Right ventricle myocardium superior (tissue), 1 donor: ENCODE measurements around the gene NT5C2. TPM values are rescaled to one million over a fixed set of nuclear protein-coding genes. Genes with fewer than 3 reads are reported as not detected.
"Not testable (repeated sequence)": the region's sequence is repeated elsewhere in the genome, so short reads cannot be mapped to it uniquely, and the experiment has no call there.

ENCODE experiments used
- ATAC-seq: fragments of 200-7000 bp; cut with Tn5 transposase; one replicate; pipeline ENCODE4 v1.9.1; 2020; ENCODE audit warnings: mild to moderate bottlenecking; ENCODE audit not compliant: poor library complexity
- DNase-seq: peaks from one replicate; pipeline ENCODE4 v3.0.0-alpha.2; 2020
- intact Hi-C: fragments of 100-400 bp; cut with DNase I; formaldehyde crosslinking; loops from one replicate; pipeline ENCODE4 v1.11.2; 2022
- long read RNA-seq: library from polyadenylated mRNA; unstranded; transcript quantifications from one replicate; pipeline ENCODE4 v2.0.0, GENCODE V29; 2021
- total RNA-seq: library from RNA; stranded (reverse); fragmentation: NEBNext Ultra II Directional; extraction: Animal tissue kit (Norgen Biotek cat#: 25700); gene quantifications from one replicate; pipeline ENCODE4 v1.2.1, GENCODE V29; 2021
- donor health status: DM: no; HTN: yes; CAD: no; lungs with severe emphysema.

Gene NT5C2
- 46.9 TPM for total RNA-seq
- long read RNA-seq, transcript NT5C2-201 (18 exons, 3,435 nt), result major isoform, 13 of 51 reads
- long read RNA-seq, partial matches to known transcripts, result 8 of 51 reads
- long read RNA-seq, other reads (novel, unspliced or antisense), result 28 of 51 reads

GRCh38 chr10:103193107-103193819 is at the start of gene NT5C2:
NT5C2 (minus strand) TSS chr10:103193272; CDS start chr10:103174958, 18,314 bp downstream.
- ATAC-seq (peak; percentile 95), DNase-seq (peak; percentile 90)
- intact Hi-C loops, result loop anchor here (5.0 kb wide), 1 partner anchor 276 kb away; the partner anchor contains the start of gene CNNM2

DNA sequence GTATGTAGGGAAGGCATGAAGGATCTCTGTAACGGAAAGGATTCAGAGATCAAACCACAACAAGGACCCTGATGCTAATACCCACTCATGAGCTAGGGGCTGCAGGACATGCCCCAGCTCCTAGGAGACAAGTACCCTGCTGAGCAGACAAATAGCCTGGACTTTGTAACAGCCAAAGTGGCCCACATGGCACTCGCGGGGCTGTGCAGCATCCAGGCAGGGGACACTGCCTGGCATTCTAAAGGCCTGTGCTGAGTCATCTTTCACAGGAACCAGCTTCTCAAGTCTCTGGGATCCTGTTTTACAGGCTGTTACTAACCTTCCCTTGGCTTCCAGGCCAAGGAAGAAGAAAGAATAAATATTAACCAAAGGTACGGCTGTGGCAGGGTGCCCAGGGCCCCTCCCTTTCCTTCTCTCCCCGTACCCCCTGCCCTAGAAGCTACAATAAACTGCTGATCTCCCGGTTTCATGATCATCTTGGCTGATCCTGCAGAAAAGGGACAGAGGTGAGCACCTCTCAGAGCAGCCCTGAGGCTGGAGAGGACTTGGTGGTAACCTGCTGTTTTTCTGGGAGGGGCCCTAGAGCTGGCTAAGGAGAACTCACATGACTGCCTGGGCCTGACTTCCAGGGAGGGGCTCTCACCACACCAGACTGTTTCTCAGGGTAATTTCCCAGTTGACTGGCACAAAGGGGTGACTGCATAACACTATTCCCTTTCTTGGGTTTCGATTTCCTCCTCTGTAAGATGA is 48.4 kb upstream of the NT5C2 start:
- peak; percentile 52 for ATAC-seq
- peak; percentile 43 for DNase-seq
- intact Hi-C loops, result loop anchor here (5.0 to 10.0 kb wide), 2 partner anchors 137 to 409 kb away; no protein-coding TSS in a partner anchor

- ATAC-seq (peak; percentile 76), DNase-seq (no peak)
- intact Hi-C loops, result loop anchor here (5.0 kb wide), 1 partner anchor 41 kb away; no protein-coding TSS in a partner anchor
Observed at GRCh38 chr10:103238506-103239252, 45.6 kb upstream of the NT5C2 start.

DNA sequence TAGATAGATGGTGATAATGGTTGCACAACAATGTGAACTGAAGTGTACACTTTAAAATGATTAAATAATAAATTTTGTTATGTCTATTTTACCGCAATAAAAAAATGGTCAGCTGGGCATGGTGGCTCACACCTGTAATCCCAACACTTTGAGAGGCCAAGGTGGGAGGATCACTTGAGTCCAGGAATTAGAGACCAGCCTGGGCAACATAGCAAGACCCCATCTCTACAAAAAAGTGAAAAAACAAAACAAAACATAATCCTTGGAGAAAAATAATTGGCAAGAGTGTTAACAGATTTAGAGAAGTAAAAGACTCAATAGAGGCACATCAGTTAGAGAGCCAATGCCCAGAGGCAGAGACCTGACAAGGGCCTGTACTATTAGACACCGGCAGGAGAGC is 42.7 kb upstream of the NT5C2 start:
- intact Hi-C loops, result loop anchor here (5.0 kb wide), 1 partner anchor 38 kb away; no protein-coding TSS in a partner anchor
- DNase-seq (no peak), ATAC-seq (no peak)

DNA sequence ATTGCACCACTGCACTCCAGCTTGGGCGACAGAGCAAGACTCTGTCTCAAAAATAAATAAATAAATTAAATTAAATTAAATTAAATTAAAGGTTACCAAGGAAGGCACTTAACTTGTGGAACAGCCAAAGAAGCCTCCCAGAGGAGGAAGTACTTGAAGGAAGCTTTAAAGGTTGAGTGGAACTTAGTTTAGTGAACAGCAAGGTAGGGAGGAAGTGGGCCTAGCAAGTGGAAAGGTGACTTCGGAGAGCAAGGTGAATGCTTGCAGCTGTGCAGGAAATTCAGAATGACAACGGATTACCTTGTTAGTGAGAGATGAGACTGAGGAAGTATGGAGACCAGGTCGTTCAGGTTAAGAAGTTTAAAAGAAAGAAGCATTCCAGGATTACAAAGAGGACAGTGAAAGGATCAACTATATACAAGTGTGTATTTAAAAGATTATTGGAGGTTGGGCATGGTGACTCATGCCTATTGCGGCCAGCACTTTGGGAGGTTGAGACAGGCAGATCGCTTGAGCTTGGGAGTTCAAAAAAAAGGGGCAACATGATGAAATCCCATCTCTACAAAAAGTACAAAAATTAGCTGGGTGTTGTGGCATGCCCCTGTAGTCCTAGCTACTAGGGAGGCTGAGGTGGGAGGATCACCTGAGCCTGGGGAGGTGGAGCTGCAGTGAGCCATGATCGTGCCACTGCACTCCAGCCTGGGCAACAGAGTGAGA is 39.9 kb upstream of the NT5C2 start:
- intact Hi-C loops, result no loop called here
- no peak for DNase-seq
- no peak for ATAC-seq

- DNase-seq (no peak), ATAC-seq (no peak)
- intact Hi-C loops, result no loop called here
Observed at GRCh38 chr10:103232131-103232673, 39.1 kb upstream of the NT5C2 start.

DNA sequence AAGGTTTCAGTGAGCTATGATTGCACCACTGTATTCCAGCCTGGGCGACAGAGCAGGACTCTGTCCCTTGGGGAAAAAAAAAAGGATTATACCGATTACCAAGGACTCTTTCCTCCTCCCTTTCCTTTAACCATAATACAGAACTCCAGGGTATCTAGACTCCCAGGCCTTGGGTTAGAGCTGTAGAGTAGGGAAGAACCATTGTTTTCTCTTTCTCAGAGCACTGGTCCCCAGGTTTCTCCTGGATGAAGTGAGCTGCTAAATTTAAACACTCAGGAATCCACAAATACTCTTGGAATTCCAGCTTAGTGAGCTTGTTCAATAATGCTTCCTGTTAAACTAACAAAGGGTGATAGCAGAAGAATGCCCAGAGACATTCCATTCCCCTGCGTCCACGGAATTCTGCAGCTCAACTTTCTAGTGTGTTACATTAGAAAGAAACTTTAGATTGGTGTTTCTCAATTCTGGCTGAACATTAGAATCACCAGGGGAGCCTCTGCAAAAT is 38.0 kb upstream of the NT5C2 start:
- ATAC-seq, result peak; percentile 51
- DNase-seq, result no peak
- intact Hi-C loops, result no loop called here

GRCh38 chr10:103227416-103227815 is 34.3 kb upstream of the NT5C2 start:
- ATAC-seq (no peak), DNase-seq (no peak)
- intact Hi-C loops, result no loop called here

GRCh38 chr10:103225939-103226338 is 32.9 kb upstream of the NT5C2 start:
- intact Hi-C loops, result no loop called here

GRCh38 chr10:103224721-103225120 is 31.6 kb upstream of the NT5C2 start:
- ATAC-seq, intact Hi-C loops, DNase-seq: not testable (repeated sequence)

More at GRCh38 chr10:103225939-103226338, 32.9 kb upstream of the NT5C2 start:
- DNase-seq, result no peak
- ATAC-seq, result no peak

- no peak for ATAC-seq
- intact Hi-C loops, result no loop called here
- no peak for DNase-seq
Observed at GRCh38 chr10:103224133-103224532, 31.1 kb upstream of the NT5C2 start.

- ATAC-seq, DNase-seq, intact Hi-C loops: not testable (repeated sequence)
Observed at GRCh38 chr10:103216362-103216761, 23.3 kb upstream of the NT5C2 start.

DNA sequence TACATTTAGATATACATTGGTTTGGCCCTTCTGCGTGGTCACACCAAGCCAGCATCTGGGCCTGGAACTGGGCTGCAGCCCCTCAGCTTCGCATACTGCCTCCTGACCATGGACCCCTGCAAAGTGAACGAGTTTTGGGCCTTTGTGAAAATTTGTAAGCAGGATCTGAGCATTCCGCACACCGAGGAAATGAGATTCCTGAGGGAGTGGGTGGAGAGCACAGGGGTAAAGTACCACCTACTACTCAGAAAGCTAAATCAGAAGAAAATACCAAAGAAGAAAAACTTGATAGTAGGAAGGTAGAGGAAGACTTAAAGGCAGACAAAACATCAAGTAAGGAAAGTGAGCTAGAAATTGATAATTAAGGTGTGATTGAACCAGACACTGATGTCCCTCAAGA is 22.5 kb upstream of the NT5C2 start:
- no peak for DNase-seq
- ATAC-seq, result no peak
- intact Hi-C loops, result no loop called here

DNA sequence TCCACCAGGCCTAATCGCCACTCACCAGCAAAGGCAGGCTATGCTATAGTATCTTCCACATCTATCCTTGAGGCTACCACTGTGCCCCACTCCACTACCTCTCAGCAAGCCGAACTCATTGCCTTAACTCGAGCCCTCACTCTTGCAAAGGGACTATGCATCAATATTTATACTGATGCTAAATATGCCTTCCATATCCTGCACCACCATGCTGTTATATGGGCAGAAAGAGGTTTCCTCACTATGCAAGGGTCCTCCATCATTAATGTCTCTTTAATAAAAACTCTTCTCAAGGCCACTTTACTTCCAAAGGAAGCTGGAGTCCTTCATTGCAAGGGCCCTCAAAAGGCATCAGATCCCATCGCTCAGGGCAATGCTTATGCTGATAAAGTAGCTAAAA is 17.2 kb upstream of the NT5C2 start:
- DNase-seq, ATAC-seq, intact Hi-C loops: not testable (repeated sequence)

GRCh38 chr10:103207643-103208042 is 14.6 kb upstream of the NT5C2 start:
- intact Hi-C loops, DNase-seq, ATAC-seq: not testable (repeated sequence)

DNA sequence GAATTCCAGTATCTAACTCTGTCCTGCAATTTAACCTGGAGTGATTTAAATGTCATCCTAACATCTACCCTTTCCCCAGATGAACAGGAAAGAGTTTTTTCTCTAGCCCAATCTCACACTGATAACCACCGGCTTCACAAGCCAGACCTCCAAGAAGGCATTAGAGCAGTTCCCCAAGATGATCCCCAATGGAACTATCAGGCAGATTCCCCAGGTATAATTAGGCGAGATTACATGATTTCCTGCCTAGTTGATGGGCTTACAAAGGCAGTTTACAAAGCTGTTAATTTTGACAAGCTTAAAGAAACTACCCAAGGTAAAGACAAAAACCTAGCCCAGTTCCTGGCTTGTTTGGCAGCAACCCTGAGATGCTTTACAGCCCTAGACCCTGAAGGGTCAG is 14.1 kb upstream of the NT5C2 start:
- no peak for ATAC-seq
- intact Hi-C loops, result no loop called here
- no peak for DNase-seq

- DNase-seq, intact Hi-C loops, ATAC-seq: not testable (repeated sequence)
Observed at GRCh38 chr10:103206715-103207114, 13.6 kb upstream of the NT5C2 start.

DNA sequence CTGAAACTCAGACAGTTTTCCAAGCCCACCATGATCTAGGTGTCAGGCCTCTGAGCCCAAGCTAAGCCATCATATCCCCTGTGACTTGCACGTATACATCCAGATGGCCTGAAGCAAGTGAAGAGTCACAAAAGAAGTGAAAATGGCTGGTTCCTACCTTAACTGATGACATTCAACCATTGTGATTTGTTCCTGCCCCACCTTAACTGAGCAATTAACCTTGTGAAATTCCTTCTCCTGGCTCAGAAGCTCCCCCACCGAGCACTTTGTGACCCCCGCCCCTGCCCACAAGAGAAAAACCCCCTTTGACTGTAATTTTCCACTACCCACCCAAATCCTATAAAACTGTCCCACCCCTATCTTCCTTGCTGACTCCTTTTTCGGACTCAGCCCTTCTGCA is 12.3 kb upstream of the NT5C2 start:
- intact Hi-C loops, DNase-seq, ATAC-seq: not testable (repeated sequence)
